ENCODE results near the gene MTNR1A.
"Not testable (repeated sequence)": the region's sequence is repeated elsewhere in the genome, so short reads cannot be mapped to it uniquely, and the experiment has no call there.

Gene MTNR1A

DNA sequence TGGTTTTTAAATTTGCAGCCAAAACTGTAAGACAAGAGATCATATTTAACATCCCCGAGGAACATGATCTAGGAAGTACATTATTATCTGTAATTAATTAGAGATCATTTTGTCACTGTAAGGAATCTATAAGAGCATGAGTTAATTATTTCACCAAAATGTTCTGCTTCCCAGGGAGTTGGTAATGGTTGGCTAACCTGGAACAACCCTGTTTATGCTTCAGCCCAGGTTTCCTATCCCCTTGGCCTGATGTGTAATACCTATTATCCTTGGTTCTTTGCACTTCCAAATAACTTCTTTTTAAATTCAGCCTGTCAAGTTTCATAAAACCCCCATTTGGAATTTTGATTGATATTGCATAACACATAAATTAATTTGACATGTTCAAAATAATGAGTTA lies 6.4 kb upstream of the MTNR1A start:
- DNase-seq (ENCODE audit: low read depth): no peak

DNA sequence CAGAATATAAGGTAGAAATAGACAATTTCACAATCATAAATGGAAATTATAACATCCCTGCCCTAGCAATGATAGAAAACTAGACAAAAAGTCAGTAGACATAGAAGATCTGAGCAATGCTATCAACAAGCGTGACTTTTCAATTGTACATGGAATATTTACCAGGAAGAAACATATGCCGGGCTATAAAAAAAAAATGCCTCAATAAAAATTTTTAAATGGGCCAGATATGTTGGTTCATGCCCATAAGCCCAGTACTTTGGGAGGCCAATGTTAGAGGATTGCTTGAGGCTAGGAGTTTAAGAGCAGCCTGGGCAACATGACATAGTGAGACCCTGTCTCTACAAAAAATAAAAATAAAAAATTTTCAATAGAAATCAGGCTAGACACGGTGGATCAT lies 5.3 kb upstream of the MTNR1A start:
- no peak for DNase-seq (ENCODE audit: low read depth)

GRCh38 chr4:186557486-186557885 lies 2.1 kb upstream of the MTNR1A start:
- no peak for DNase-seq (ENCODE audit: low read depth)

DNA sequence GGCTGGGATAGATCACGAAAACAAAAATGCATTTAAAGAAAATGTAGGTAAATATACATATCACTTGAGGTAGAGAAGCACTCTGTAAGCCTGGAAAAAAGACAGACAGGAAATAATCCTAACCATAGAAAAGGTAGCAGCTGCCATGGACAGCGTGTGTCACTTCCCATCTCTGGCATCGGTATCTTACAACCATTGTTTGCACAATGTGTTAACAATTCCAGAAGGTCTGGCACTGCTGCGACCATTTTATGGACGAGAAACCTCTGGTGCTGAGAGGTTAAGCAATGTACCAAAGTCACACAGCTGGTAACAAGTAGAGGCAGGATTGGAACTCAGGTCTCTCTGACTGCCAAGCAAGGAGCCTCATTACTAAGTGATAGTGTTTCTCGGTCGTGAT lies 1.7 kb upstream of the MTNR1A start:
- no peak for DNase-seq (ENCODE audit: low read depth)

DNA sequence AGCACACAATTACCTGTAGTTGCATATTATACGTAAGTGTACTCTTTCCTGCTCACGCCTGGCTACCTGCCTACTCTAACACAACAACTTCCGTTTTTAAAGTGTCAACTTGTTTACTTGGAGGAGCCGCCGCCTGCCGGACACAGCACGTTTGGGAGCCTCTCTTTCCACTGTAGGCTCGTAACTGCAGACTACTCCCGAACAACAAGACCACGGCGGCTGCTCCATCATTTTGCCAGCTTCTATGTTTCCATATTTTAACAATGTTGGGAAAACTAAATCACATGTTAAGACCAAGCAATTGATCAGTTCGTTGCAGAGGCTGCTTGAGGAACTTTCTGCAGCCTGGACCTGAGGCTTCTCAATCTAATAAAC lies 841 bp downstream of the MTNR1A start:
- no peak for DNase-seq (ENCODE audit: low read depth)

- DNase-seq (ENCODE audit: low read depth): no peak
Observed at GRCh38 chr4:186553717-186554116, 1.6 kb downstream of the MTNR1A start.

- DNase-seq (ENCODE audit: low read depth): no peak
Observed at GRCh38 chr4:186551849-186552248, 3.5 kb downstream of the MTNR1A start.

GRCh38 chr4:186545436-186545835 lies 9.9 kb downstream of the MTNR1A start:
- DNase-seq (ENCODE audit: low read depth): no peak

DNA sequence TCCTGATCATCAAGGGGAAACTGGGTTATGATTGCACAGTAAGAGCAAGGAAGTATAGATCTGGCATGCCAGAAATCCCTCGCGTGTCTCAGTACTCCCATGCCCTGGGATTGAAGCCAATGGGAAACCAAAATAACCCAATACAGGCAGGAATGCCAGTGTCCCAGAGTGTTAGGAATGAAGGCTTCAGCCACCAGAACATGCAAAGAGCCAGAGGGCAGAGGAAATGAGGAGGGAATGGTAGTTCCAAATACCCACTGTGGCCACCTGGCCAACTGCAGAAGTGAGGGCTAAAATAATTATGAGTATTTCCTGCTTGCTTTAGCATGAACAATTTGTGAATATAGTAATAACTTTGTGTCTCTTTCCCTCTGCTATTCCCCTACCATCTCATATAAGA lies 12.2 kb downstream of the MTNR1A start:
- DNase-seq (ENCODE audit: low read depth): no peak

- no peak for DNase-seq (ENCODE audit: low read depth)
Observed at GRCh38 chr4:186541801-186542200, 13.6 kb downstream of the MTNR1A start.

GRCh38 chr4:186537843-186538521 lies 17.4 kb downstream of the MTNR1A start:
- DNase-seq (ENCODE audit: low read depth): no peak

DNA sequence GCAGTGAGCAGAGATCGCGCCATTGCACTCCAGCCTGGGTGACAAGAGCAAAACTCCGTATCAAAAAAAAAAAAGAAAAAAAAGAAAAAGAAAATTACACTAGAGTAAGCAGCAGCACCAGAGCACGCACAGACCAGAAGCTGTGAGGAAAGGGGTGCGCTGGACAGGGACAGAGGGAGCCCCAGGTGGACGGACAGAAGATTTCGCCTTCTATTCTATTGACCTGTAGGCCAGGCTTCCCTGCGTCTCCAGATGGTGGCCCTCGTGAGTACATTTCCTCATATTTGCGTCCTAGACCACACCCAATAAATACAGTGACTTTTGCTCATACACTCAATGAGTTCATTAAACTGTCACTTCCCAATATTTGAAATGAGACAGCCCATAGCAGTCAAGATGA lies 19.1 kb downstream of the MTNR1A start:
- DNase-seq (ENCODE audit: low read depth): no peak

GRCh38 chr4:186534056-186534455 lies 21.3 kb downstream of the MTNR1A start:
- no peak for DNase-seq (ENCODE audit: low read depth)

DNA sequence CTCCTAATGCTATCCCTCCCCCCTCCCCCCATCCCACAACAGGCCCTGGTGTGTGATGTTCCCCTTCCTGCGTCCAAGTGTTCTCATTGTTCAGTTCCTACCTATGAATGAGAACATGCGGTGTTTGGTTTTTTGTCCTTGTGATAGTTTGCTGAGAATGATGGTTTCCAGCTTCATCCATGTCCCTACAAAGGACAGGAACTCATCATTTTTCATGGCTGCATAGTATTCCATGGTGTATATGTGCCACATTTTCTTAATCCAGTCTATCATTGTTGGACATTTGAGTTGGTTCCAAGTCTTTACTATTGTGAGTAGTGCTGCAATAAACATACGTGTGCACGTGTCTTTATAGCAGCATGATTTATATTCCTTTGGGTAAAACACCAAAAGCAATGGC lies 31.4 kb downstream of the MTNR1A start:
- not testable (repeated sequence) for DNase-seq (ENCODE audit: low read depth)

DNA sequence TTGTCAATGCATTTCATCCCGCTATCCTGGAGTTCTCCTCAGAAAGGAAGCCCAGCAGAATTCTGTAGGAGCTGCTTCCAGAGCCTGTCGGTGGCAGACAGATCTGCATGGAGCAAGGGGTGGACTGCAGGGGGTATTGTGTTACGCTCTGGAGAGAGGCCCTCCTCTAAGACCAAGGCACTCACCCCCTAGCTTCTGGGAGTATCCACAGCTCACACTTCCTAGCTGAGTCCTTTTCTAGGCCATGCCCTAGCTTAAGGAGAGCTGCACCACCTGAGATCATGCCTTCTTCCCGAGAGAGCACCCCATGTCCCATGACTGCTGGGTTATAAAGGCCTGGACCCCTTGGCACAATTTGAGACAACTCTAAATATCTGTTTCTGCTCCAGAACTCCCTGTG lies 39.1 kb downstream of the MTNR1A start:
- no peak for DNase-seq (ENCODE audit: low read depth)

DNA sequence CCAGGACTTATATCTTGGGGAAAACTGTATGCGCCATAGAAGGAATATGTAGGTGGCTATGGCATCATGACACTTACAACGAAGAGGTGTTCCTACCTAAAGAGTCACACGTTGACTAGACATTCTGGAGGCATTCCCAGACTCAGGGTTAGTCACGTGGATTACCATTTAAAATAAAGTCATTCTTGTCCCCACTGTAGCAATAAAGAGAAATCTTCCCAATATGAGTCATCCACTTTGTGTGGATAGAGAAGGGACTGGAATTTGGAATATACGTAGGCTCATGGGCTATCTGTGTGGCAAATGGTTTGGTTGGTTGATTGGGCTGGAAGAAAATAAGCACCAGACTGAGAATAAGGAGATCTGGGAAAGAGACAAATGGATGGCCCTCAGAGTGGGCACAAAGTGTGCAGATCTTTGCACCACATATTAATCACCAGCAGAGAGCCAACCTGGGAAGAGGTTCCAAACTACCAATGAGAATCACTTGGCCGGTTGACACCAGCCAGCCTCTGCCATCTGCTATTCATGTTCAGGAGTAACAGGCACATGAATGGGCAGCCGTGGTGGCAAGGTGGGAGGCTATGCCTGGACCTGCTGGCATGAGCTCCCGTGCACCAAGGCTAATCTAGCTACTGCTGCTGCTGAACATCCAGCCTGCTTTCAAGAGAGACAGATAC lies 41.0 kb downstream of the MTNR1A start:
- DNase-seq (ENCODE audit: low read depth): no peak

- not testable (repeated sequence) for DNase-seq (ENCODE audit: low read depth)
Observed at GRCh38 chr4:186504771-186505170, 50.6 kb downstream of the MTNR1A start.

DNA sequence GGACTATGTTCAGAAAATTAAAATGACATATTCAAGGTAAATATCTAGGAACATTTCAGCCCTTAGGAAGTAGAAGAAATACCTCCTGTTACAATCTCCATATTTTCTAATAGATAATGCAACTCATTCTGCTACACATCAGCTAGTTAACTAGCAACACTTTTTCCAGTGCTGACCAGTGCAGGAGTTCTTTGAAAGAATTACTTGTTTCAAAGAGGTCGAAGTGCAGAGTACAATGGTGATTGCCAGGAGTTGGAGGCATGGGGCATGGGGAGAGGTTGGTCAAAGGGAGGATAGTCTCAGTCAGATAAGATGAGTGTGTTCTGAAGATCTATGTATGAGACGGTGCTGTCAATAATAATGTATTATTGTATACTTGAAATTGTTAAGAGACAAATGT lies 53.1 kb downstream of the MTNR1A start:
- DNase-seq (ENCODE audit: low read depth): no peak

DNA sequence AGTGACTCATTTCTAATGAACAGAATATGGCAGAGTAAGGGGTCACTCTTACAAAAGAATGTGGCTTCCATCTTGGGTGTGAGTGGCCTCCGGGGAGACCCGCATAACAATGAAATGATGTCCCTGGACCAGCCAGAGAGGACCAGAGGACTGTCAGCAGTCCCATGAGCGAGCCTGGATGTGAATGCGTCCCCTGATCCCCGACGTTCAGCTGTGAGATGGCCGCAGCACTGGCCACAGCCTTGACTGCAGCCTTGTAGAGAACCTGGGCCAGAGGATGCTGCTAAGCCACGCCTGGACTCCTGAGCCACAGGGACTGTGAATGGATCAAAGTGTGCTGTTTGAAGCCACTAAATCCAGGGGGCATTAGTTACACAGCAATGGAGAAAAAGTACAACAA lies 53.8 kb downstream of the MTNR1A start:
- no peak for DNase-seq (ENCODE audit: low read depth)

- DNase-seq (ENCODE audit: low read depth): no peak
Observed at GRCh38 chr4:186500721-186501304, 54.6 kb downstream of the MTNR1A start.

DNA sequence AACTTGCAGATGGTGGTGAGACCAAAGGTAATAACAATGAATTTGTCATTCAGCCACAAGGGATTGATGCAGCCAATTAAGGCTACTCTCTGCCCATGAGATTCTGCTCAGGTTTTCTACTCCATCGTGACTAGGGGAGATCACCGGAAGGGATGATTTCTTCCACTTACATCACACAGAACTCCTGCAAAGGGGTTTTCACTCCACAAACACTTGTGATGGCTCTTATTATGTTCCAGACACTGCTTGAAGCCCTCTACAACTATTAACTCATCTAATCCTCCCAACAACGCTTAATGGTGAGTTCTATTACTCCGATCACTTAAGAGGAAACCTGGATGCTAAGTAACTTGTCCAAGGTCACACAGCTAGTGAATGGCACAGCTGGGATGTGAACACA lies 55.9 kb downstream of the MTNR1A start:
- DNase-seq (ENCODE audit: low read depth): no peak

GRCh38 chr4:186497043-186497442 lies 58.3 kb downstream of the MTNR1A start:
- no peak for DNase-seq (ENCODE audit: low read depth)

DNA sequence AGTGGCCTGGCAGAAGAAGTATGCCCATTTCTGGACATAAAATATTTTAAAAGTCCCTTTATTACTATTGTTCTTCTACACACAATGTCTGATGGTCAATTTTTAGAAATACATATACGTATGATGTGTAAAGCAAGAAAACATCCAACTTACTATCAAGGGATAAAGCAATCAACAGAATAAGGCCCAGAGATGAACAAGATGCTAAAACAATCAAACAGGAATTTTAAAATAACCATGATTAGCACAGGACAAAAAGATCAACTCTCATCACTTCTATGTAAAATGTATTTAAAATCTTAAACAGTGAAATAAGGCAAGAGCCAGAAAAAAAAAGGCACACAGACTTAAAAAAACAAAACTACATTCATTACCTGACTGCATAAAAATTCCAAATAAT lies 60.9 kb downstream of the MTNR1A start:
- no peak for DNase-seq (ENCODE audit: low read depth)

DNA sequence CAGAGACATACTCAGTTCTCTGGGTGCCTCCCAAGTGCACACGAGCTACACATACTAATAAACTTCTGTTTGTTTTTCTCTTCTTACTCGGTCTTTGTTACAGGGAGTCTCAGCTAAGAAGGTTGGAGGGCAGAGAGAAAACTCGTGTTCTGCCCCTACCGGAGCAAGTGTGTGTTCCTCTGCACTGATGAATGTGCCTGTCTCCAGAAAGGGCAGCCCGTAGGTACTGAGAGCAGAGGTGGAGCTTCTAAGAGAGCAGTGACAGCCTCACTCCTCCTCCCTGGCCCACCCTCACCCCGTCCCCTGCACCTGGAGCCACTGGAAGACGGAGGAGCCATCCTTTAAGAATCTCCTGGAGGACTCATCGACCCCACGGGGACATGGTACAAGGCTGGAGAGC lies 67.6 kb downstream of the MTNR1A start:
- no peak for DNase-seq (ENCODE audit: low read depth)
